ENCODE measurements around the gene BCAS2.

GRCh38 chr1:114550336-114550735 lies 31.1 kb downstream of the BCAS2 start:
- TF ChIP-seq LEF1 (IDR thresholded peaks at IDR 0.05; ENCODE audit: borderline replicate concordance), result no peak
- no peak for TF ChIP-seq HDGF (IDR thresholded peaks at IDR 0.05; ENCODE audit: borderline replicate concordance)
- no peak for TF ChIP-seq FOXA1 (IDR thresholded peaks at IDR 0.05)
- TF ChIP-seq TARDBP (IDR thresholded peaks at IDR 0.05), result no peak
- TF ChIP-seq L3MBTL2 (conservative IDR thresholded peaks at IDR 0.05), result no peak
- TF ChIP-seq BHLHE40 (IDR thresholded peaks at IDR 0.05; ENCODE audit: borderline replicate concordance), result no peak
- TF ChIP-seq SUZ12 (IDR thresholded peaks at IDR 0.05), result no peak
- TF ChIP-seq PKNOX1 (IDR thresholded peaks at IDR 0.05), result no peak
